ENCODE data around the gene PRKAB2.
"Not testable (repeated sequence)": the region's sequence is repeated elsewhere in the genome, so short reads cannot be mapped to it uniquely, and the experiment has no call there.

PRKAB2 gene

GRCh38 chr1:147172168-147173016 is at the start of gene PRKAB2:
Gene PRKAB2, minus strand, starts transcription at chr1:147172470. Its CDS starts 326 bp downstream, at chr1:147172144.
- peak; percentile 96 to 99 for DNase-seq

GRCh38 chr1:147218606-147219005 is 46.3 kb upstream of the PRKAB2 start:
- no peak for DNase-seq

GRCh38 chr1:147217141-147217540 is 44.9 kb upstream of the PRKAB2 start:
- no peak for DNase-seq

GRCh38 chr1:147216124-147216523 is 43.9 kb upstream of the PRKAB2 start:
- no peak for DNase-seq

GRCh38 chr1:147215540-147215916 is 43.3 kb upstream of the PRKAB2 start:
- no peak for DNase-seq

GRCh38 chr1:147214842-147215539 is 42.7 kb upstream of the PRKAB2 start:
- DNase-seq: no peak

- DNase-seq: no peak
These were observed 42.1 kb upstream of the PRKAB2 start for GRCh38 chr1:147214325-147214724.

- no peak for DNase-seq
These were observed 41.0 kb upstream of the PRKAB2 start for GRCh38 chr1:147213271-147213670.

GRCh38 chr1:147211577-147211976 is 39.3 kb upstream of the PRKAB2 start:
- DNase-seq: no peak

GRCh38 chr1:147210987-147211386 is 38.7 kb upstream of the PRKAB2 start:
- DNase-seq: no peak

- no peak for DNase-seq
These were observed 37.9 kb upstream of the PRKAB2 start for GRCh38 chr1:147209825-147210821.

GRCh38 chr1:147208619-147209018 is 36.3 kb upstream of the PRKAB2 start:
- DNase-seq: no peak

GRCh38 chr1:147207192-147207591 is 34.9 kb upstream of the PRKAB2 start:
- no peak for DNase-seq

GRCh38 chr1:147204080-147204479 is 31.8 kb upstream of the PRKAB2 start:
- no peak for DNase-seq

- DNase-seq: no peak
These were observed 30.3 kb upstream of the PRKAB2 start for GRCh38 chr1:147202576-147202975.

- no peak for DNase-seq
These were observed 29.5 kb upstream of the PRKAB2 start for GRCh38 chr1:147201786-147202185.

- DNase-seq: no peak
These were observed 29.0 kb upstream of the PRKAB2 start for GRCh38 chr1:147201276-147201675.

- not testable (repeated sequence) for DNase-seq
These were observed 25.1 kb upstream of the PRKAB2 start for GRCh38 chr1:147197324-147197723.

- DNase-seq: no peak
These were observed 17.2 kb upstream of the PRKAB2 start for GRCh38 chr1:147189514-147189913.

GRCh38 chr1:147185432-147185831 is 13.2 kb upstream of the PRKAB2 start:
- DNase-seq: no peak

GRCh38 chr1:147177611-147178380 is 5.5 kb upstream of the PRKAB2 start:
- DNase-seq: no peak

Data from NCI-H187 (cell line).